Nephron progenitor cell (in vitro differentiated cells): Measurements from ENCODE around the gene KLHL25.
"Not testable (repeated sequence)": the region's sequence is repeated elsewhere in the genome, so short reads cannot be mapped to it uniquely, and the experiment has no call there.

Source experiments
- DNase-seq: peaks from one replicate; pipeline ENCODE4 v3.0.0; 2021
- H3K27ac Mint-ChIP-seq: 2 replicates; pipeline ENCODE4 v1.8.0; 2021; ENCODE audit warnings: mild to moderate bottlenecking, moderate library complexity, mixed read lengths
- H3K27me3 Mint-ChIP-seq: 2 replicates; pipeline ENCODE4 v1.8.0; 2021; ENCODE audit warnings: mild to moderate bottlenecking, low read depth, mixed read lengths; ENCODE audit not compliant: poor library complexity
- H3K36me3 Mint-ChIP-seq: 2 replicates; pipeline ENCODE4 v1.8.0; 2021; ENCODE audit warnings: low read depth, mixed read lengths
- H3K4me1 Mint-ChIP-seq: 2 replicates; pipeline ENCODE4 v1.8.0; 2021; ENCODE audit warnings: mixed read lengths
- H3K4me3 Mint-ChIP-seq: 2 replicates; pipeline ENCODE4 v1.8.0; 2021; ENCODE audit warnings: mild to moderate bottlenecking, moderate library complexity, mixed read lengths
- H3K9me3 Mint-ChIP-seq: 2 replicates; pipeline ENCODE4 v1.8.0; 2021; ENCODE audit warnings: mild to moderate bottlenecking, moderate library complexity, mixed read lengths
- CTCF ChIP-seq: fragments of 200-600 bp; sonication (generic); IDR thresholded peaks from 2 replicates; pipeline ENCODE4 v1.5.0; 2021; ENCODE audit warnings: antibody characterized with exemption

KLHL25 gene

GRCh38 chr15:85837881-85838280, 43.2 kb upstream of the KLHL25 start:
- Mint-ChIP-seq H3K9me3 (no peaks in the 10 kb centered on the region), H3K27me3 (peaks cover 11% of the 10 kb centered on the region), H3K4me1 (peaks cover 12% of the 10 kb centered on the region), H3K4me3 (no peak overlapping the region), H3K36me3 (no peaks in the 10 kb centered on the region), H3K27ac (no peak overlapping the region)
- no peak for DNase-seq
- TF ChIP-seq CTCF, result no peak

DNA sequence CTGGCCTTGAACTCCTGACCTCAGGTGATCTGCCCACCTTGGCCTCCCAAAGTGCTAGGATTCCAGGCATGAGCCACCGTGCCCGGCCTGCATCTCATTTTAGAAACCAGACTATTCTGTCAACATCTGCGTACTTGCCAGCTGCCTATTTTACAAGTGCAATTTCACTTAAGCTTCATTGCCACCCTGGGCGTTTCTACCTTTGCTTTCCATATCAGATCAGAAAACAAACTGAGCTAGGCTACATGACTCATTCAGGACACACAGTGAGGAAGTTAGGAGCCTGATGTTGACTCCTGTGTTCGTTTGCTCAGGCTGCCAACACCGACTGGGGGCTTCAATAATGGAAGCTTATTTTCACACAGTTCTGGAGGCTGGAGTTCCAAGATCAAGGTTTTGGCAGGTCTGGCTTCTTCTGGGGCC, 42.3 kb upstream of the KLHL25 start:
- DNase-seq, result no peak
- no peak overlapping the region for H3K4me3 Mint-ChIP-seq
- no peak for TF ChIP-seq CTCF

GRCh38 chr15:85834651-85835050, 39.9 kb upstream of the KLHL25 start:
- TF ChIP-seq CTCF, result no peak
- Mint-ChIP-seq H3K27ac (no peak overlapping the region), H3K9me3 (no peaks in the 10 kb centered on the region), H3K36me3 (no peaks in the 10 kb centered on the region), H3K4me1 (peaks cover 18% of the 10 kb centered on the region), H3K27me3 (peaks cover 8% of the 10 kb centered on the region), H3K4me3 (no peak overlapping the region)
- DNase-seq, result no peak

More for the DNA sequence above, 42.3 kb upstream of the KLHL25 start:
- no peak overlapping the region for H3K27ac Mint-ChIP-seq
- peaks cover 11% of the 10 kb centered on the region for H3K27me3 Mint-ChIP-seq
- H3K4me1 Mint-ChIP-seq, result peaks cover 13% of the 10 kb centered on the region
- H3K9me3 Mint-ChIP-seq, result no peaks in the 10 kb centered on the region
- no peaks in the 10 kb centered on the region for H3K36me3 Mint-ChIP-seq

- no peak overlapping the region for H3K27ac Mint-ChIP-seq
- TF ChIP-seq CTCF, result no peak
- H3K27me3 Mint-ChIP-seq, result peaks cover 10% of the 10 kb centered on the region
- peaks cover 16% of the 10 kb centered on the region for H3K4me1 Mint-ChIP-seq
- H3K4me3 Mint-ChIP-seq, result no peak overlapping the region
- no peaks in the 10 kb centered on the region for H3K9me3 Mint-ChIP-seq
- H3K36me3 Mint-ChIP-seq, result no peaks in the 10 kb centered on the region
- no peak for DNase-seq
Observed at GRCh38 chr15:85832394-85832793, 37.7 kb upstream of the KLHL25 start.

DNA sequence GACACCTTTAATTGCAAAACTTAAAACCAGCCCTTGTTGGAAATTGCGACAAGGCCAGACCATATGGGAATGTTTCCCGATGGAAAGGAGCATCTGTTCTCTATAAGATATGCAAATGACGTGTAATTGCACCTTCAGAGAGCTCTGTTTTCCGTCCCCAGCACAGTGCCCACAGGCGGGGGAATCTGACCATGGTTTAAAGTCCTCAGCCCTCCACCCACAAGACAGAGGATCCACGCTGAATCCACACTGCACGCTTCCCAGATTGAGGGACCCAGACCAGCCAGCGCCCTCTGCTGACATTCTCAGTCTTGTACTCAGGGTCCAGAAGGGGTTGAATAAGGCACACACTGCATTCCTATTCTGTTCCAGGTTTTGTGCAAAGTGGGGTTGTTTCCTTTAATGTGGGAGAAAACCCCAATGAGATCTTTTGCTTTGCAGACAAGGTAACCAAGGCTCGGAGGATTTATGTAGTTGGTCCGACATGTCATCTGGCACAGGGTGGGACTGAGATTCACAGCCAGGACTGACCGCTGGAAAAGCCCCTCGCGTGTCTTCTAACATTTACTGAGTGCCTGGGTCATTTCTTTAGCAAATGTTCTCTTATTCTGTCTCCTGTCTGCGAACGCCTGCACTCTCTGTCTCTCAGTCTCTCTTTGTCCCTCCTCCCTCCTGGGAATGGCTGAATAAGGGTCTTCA, 36.8 kb upstream of the KLHL25 start:
- peak; percentile 65 for DNase-seq
- H3K27ac Mint-ChIP-seq, result no peak overlapping the region
- TF ChIP-seq CTCF, result peak; percentile 52

DNA sequence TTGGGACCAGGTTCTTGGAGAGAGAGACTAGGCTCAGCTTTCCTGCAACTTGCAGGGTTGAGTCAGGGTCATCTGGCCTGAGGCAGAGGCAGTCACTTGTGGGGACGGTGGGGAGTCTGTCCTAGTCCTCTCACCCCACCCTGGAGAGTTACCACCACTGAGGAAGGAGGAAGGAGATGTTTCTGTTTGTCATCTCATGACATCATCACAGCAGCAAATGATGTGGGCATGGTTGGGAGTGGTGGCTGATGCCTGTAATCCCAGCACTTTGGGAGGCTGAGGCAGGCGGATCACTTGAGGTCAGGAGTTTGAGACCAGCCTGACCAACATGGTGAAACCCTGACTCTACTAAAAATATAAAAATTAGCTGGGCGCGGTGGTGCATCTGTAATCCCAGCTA, 35.0 kb upstream of the KLHL25 start:
- Mint-ChIP-seq H3K27me3 (peaks cover 12% of the 10 kb centered on the region), H3K4me1 (peaks cover 16% of the 10 kb centered on the region)
- H3K27ac Mint-ChIP-seq, DNase-seq, H3K36me3 Mint-ChIP-seq, H3K9me3 Mint-ChIP-seq, H3K4me3 Mint-ChIP-seq: not testable (repeated sequence)

More for the DNA sequence above, 36.8 kb upstream of the KLHL25 start:
- peaks cover 16% of the 10 kb centered on the region for H3K4me1 Mint-ChIP-seq
- H3K36me3 Mint-ChIP-seq, result no peaks in the 10 kb centered on the region
- H3K4me3 Mint-ChIP-seq, result no peak overlapping the region
- peaks cover 12% of the 10 kb centered on the region for H3K27me3 Mint-ChIP-seq
- no peaks in the 10 kb centered on the region for H3K9me3 Mint-ChIP-seq
